Measurements from ENCODE around the gene COX7B2. TPM values are rescaled to one million over a fixed set of nuclear protein-coding genes. Genes with fewer than 3 reads are reported as not detected.

Gene COX7B2
- total and polyA plus RNA-seq, 5 experiments from 2014 or later: not detected

DNA sequence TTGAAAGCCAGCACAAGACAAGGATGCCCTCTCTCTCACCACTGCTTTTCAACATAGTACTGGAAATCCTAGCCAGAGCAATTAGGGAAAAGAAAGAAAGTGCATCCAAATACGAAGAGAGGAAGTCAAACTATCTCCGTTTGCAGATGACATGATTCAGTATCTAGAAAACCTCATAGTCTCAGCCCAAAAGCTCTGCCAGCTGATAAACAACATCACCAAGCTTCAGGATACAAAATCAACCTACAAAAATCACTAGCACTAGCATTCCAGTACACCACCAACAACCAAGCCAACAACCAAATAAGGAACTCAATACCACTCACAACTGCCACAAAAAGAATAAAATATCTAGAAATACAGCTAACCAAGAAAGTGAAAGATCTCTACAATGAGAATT, 38.6 kb downstream of the COX7B2 start:
- ATAC-seq: no peak
- POLR2A ChIA-PET: no interaction called here
- Mint-ChIP-seq H3K36me3 (no peaks in the 10 kb centered on the region), H3K27me3 (peaks cover 0 to 24% (median 0%) of the 10 kb centered on the region in 5 donors), H3K27ac (no peak overlapping the region), H3K4me3 (no peak overlapping the region), H3K4me1 (no peaks in the 10 kb centered on the region), H3K9me3 (peaks cover 0 to 13% (median 5%) of the 10 kb centered on the region in 9 donors)
- no peak for DNase-seq

DNA sequence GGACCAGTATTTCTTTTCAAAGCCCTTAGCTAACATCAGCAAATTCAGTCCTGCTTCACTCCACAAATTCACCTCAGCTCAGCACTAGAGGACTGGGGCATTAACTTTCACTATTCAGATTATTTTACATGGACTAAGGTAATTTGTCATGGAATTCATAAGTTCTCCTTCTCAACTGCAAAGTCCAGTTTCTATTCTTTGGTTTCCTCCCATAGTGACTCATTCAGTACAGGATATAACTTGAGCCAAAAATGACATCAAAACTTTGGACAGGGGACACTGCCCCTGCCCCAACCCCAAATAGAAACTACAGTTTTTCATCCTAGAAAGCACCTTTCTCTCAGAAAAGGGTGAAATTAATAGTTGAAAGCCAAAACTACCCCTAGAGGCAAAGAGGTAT, 52.7 kb downstream of the COX7B2 start:
- H3K4me1 Mint-ChIP-seq: no peaks in the 10 kb centered on the region
- no peaks in the 10 kb centered on the region for H3K9me3 Mint-ChIP-seq
- DNase-seq: no peak
- H3K36me3 Mint-ChIP-seq: no peaks in the 10 kb centered on the region
- H3K27ac Mint-ChIP-seq: no peak overlapping the region
- POLR2A ChIA-PET: no interaction called here
- H3K27me3 Mint-ChIP-seq: peaks cover 0 to 5% (median 2%) of the 10 kb centered on the region in 5 donors
- H3K4me3 Mint-ChIP-seq: no peak overlapping the region
- ATAC-seq: no peak

DNA sequence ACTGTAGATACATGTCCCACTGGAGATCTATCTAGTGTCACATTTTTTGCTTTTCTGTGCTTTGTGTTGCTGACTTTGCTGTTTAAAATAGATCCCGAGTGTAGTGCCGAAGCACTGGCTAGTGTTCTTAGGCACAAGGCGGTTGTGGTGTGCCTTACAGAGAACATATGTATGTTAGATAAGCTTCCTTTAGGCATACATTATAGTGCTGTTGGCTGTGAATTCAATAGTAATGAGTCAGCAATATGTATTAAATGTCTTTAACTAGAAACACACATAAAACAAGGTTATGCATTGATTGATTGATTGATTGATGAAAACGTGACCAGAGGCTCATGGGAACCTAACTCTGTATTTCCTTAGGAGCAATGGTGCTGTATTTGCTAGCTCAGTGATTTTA, 56.2 kb downstream of the COX7B2 start:
- ATAC-seq: no peak
- Mint-ChIP-seq H3K36me3 (no peaks in the 10 kb centered on the region), H3K4me3 (no peak overlapping the region), H3K27ac (no peak overlapping the region), H3K4me1 (no peaks in the 10 kb centered on the region), H3K9me3 (no peaks in the 10 kb centered on the region), H3K27me3 (peaks cover 0 to 6% (median 2%) of the 10 kb centered on the region in 5 donors)
- POLR2A ChIA-PET: no interaction called here
- DNase-seq: no peak

DNA sequence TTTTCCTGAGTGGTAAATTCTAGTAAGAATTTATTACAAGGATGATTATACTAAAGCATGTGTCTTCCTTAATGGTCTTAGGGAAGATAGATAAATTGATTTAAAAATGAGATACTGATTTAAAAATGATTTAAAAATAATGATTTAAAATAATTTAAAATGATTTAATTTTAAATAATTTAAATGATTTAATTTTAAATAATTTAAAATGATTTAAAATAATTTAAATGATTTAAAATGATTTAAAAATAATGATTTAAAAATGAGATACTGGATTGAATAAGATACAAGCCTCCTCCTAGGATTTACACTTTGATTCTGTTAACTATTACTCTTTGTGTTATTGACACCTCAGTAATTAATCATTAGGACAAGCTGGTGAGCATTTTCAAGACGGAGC, 59.0 kb downstream of the COX7B2 start:
- Mint-ChIP-seq H3K27ac (no peak overlapping the region), H3K4me1 (no peaks in the 10 kb centered on the region), H3K36me3 (no peaks in the 10 kb centered on the region), H3K27me3 (peaks cover 0 to 7% (median 4%) of the 10 kb centered on the region in 5 donors), H3K4me3 (no peak overlapping the region), H3K9me3 (no peaks in the 10 kb centered on the region)
- ATAC-seq (no peak), DNase-seq (no peak)
- POLR2A ChIA-PET: no interaction called here

DNA sequence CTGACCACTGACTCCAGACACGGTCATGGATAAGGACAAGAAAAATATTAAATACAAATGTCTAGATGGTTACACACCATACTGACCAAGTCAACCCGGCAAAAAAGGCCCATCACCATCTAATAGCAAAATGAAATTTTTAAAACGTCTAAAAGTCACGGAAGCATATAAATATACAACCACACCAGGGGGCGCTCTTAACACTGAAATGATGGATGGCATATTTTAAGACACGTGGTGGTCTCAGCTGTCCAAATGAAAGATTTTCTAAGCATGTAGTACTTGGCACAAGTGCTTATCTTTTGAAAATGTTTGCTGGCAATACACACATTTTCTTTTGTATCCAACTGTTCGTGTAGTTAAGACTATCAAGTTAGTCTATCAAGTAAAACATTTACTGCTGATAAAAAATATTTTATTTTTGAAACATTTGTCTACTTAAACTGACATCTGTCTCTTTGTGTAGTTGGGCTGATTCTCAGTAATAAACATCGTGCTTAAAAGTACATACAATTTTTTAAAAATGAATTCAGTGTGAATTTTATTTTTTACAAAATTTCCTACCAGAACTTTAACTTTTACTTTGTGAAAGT, 64.6 kb downstream of the COX7B2 start:
- Mint-ChIP-seq H3K4me3 (no peak overlapping the region), H3K27ac (no peak overlapping the region), H3K27me3 (peaks cover 0 to 6% (median 3%) of the 10 kb centered on the region in 5 donors), H3K36me3 (no peaks in the 10 kb centered on the region), H3K9me3 (no peaks in the 10 kb centered on the region), H3K4me1 (peaks cover 0 to under 1% (median 0%) of the 10 kb centered on the region in 4 donors)
- no peak for ATAC-seq
- DNase-seq: peak in 8 of 10 donors; percentile 6 to 63 (median 29)
- POLR2A ChIA-PET: no interaction called here

DNA sequence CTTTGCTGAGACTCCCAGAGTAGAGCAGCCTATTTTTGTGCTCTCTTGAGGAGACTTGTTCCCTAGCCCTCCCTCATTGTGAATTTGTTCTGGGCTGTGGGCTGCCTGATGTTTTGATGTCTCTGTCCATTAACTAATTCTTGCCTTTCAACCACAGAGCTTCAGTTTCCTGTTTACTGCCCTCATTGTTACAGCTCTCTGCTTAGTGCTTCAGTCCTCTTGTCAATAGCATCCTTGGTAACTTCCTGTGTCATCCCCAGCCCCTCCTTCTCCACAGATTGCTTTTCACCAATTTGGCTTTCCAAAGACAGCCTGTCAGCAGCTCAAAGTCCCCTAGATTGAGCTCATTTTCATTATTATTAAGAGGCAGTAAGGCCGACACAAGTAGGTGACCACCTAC, 69.9 kb downstream of the COX7B2 start:
- H3K4me3 Mint-ChIP-seq: peak overlapping the region in 1 of 10 donors; percentile 5
- ATAC-seq: no peak
- H3K27ac Mint-ChIP-seq: peak overlapping the region in 2 of 10 donors; percentile 49 to 67
- no peaks in the 10 kb centered on the region for H3K9me3 Mint-ChIP-seq
- H3K36me3 Mint-ChIP-seq: no peaks in the 10 kb centered on the region
- DNase-seq: no peak
- peaks cover 0 to 5% (median 4%) of the 10 kb centered on the region in 4 donors for H3K4me1 Mint-ChIP-seq
- POLR2A ChIA-PET: no interaction called here
- peaks cover 0 to 2% (median 0%) of the 10 kb centered on the region in 5 donors for H3K27me3 Mint-ChIP-seq

DNA sequence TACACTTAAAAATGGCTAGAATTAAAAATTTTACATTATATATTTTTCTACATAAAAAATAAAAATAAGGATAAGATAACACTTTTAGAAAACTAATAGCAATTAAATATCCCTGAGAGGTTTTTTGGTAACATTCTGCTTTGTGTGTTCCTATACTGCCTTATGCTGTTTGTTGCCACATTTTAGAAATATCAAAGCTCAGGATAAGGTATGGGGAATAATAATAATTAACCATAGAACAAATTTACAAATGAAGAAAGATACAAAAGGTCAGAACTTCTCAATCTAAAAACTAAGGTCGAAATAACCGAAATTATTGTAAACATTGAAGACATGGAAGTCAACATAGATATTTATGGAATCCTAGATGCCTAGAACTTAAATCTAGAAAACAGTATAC, 71.4 kb downstream of the COX7B2 start:
- POLR2A ChIA-PET: no interaction called here
- Mint-ChIP-seq H3K9me3 (no peaks in the 10 kb centered on the region), H3K27ac (no peak overlapping the region), H3K4me3 (no peak overlapping the region), H3K27me3 (peaks cover 0 to 6% (median 0%) of the 10 kb centered on the region in 5 donors), H3K4me1 (peaks cover 0 to 5% (median 4%) of the 10 kb centered on the region in 4 donors), H3K36me3 (no peaks in the 10 kb centered on the region)
- DNase-seq (no peak), ATAC-seq (no peak)

DNA sequence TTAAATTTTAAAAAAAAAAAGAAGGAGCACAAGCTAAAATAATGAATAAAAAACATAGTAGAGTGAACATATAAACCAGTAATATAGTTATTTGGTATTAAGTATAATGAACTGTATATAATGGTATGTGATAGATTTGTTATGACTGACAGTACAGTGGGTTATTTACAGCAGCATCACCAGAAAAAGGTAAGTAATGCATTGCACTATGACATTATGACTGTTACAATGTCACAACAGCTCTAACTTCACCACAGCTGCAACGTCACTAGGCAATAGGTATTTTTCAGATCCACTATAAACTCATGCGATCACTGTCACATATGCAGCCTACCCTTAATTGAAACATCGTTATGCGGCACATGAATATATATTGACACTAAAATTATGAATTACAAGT, 72.5 kb downstream of the COX7B2 start:
- Mint-ChIP-seq H3K9me3 (no peaks in the 10 kb centered on the region), H3K4me3 (no peak overlapping the region), H3K27me3 (peaks cover 0 to 6% (median 0%) of the 10 kb centered on the region in 5 donors), H3K27ac (no peak overlapping the region), H3K4me1 (peaks cover 0 to 5% (median 4%) of the 10 kb centered on the region in 4 donors), H3K36me3 (no peaks in the 10 kb centered on the region)
- no peak for ATAC-seq
- no peak for DNase-seq
- POLR2A ChIA-PET: no interaction called here

DNA sequence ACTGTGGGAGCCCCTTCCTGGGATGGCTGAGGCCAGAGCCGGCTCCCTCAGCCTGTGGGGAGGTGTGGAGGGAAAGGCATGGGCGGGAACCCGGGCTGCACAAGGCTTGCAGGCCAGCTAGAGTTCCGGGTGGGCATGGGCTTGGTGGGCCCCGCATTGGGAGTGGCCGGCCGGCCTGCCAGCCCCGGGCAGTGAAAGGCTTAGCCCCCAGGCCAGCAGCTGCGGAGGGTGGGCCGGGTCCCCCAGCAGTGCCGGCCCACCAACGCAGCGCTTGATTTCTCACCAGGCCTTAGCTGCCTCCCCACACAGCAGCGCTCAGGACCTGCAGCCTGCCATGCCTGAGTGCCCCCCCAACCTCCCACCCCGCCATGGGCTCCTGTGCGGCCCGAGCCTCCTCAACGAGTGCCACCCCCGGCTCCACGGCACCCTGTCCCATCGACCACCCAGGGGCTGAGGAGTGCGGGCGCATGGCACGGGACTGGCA, 78.0 kb downstream of the COX7B2 start:
- POLR2A ChIA-PET: no interaction called here
- H3K9me3 Mint-ChIP-seq: peaks cover 0 to 17% (median 2%) of the 10 kb centered on the region in 9 donors

DNA sequence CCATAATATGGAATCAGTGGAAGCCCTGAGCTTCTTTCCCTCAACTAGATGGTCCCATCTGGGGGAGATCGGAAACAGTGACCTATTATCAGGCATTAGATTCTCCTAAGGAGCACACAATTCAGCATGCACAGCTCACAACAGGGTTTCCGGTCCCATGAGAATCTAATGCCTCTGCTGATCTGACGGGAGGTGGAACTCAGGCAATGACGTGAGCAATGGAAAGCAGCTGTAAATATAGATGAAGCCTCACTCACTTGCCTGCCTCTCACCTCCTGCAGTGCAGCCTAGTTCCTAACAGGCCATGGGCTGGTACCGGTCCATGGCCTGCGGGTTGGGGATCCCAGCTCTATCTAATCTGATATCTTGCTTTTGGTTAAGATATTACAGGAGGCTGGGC, 88.9 kb downstream of the COX7B2 start:
- no peak overlapping the region for H3K27ac Mint-ChIP-seq
- no peaks in the 10 kb centered on the region for H3K4me1 Mint-ChIP-seq
- no peak overlapping the region for H3K4me3 Mint-ChIP-seq
- POLR2A ChIA-PET: no interaction called here
- ATAC-seq (no peak), DNase-seq (no peak)
- H3K36me3 Mint-ChIP-seq: no peaks in the 10 kb centered on the region
- peaks cover 0 to 2% (median 0%) of the 10 kb centered on the region in 5 donors for H3K27me3 Mint-ChIP-seq
- peaks cover 0 to 8% (median 0%) of the 10 kb centered on the region in 9 donors for H3K9me3 Mint-ChIP-seq

More for the DNA sequence above, 78.0 kb downstream of the COX7B2 start:
- DNase-seq (peak in 1 of 10 donors; percentile 61), ATAC-seq (no peak)
- H3K4me3 Mint-ChIP-seq: no peak overlapping the region
- H3K4me1 Mint-ChIP-seq: no peaks in the 10 kb centered on the region
- no peaks in the 10 kb centered on the region for H3K36me3 Mint-ChIP-seq
- H3K27me3 Mint-ChIP-seq: peaks cover 0 to 6% (median 0%) of the 10 kb centered on the region in 5 donors
- H3K27ac Mint-ChIP-seq: no peak overlapping the region

DNA sequence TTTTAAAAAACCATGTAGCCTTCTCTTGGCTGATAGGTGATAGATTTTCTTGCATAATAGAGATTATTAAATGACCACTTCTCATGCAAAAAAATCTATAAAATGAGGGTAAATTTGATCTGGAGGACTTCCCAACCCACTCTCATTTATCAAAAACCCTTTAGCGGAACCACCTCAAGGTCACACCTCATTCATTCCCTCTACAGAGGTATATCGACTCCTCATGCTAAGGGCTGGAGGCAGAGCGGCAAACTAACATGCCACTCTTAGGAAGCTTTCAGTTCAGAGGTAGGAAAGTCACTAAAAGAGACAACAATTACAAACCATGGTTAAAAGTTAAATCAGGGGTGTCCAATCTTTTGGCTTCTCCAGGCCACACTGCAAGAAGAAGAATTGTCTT, 90.0 kb downstream of the COX7B2 start:
- POLR2A ChIA-PET: no interaction called here
- no peak for ATAC-seq
- Mint-ChIP-seq H3K27ac (no peak overlapping the region), H3K36me3 (no peaks in the 10 kb centered on the region), H3K27me3 (peaks cover 0 to 2% (median 0%) of the 10 kb centered on the region in 5 donors), H3K9me3 (peaks cover 0 to 3% (median 0%) of the 10 kb centered on the region in 9 donors), H3K4me1 (no peaks in the 10 kb centered on the region), H3K4me3 (no peak overlapping the region)
- no peak for DNase-seq

DNA sequence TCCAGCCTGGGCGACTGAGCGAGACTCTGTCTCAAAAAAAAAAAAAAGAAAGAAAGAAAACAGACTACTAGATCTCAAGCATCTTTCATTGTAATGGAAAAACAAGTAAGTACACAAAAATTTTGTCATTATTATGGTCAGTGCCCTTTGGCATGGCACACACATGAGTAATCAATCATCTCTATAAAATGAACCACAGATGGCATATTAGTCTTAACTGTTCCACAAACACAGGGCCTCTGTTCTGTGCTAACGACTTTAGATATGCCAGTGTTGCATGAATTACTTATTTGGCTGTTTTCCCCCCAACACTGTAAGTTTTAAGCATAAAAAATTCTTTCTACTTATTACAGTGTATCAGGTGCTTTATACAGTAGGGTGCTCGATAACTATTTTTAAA, 90.4 kb downstream of the COX7B2 start:
- Mint-ChIP-seq H3K4me1 (no peaks in the 10 kb centered on the region), H3K27me3 (peaks cover 0 to 2% (median 0%) of the 10 kb centered on the region in 5 donors), H3K9me3 (peaks cover 0 to 3% (median 0%) of the 10 kb centered on the region in 9 donors), H3K27ac (no peak overlapping the region), H3K4me3 (no peak overlapping the region), H3K36me3 (no peaks in the 10 kb centered on the region)
- POLR2A ChIA-PET: no interaction called here
- DNase-seq (no peak), ATAC-seq (no peak)

DNA sequence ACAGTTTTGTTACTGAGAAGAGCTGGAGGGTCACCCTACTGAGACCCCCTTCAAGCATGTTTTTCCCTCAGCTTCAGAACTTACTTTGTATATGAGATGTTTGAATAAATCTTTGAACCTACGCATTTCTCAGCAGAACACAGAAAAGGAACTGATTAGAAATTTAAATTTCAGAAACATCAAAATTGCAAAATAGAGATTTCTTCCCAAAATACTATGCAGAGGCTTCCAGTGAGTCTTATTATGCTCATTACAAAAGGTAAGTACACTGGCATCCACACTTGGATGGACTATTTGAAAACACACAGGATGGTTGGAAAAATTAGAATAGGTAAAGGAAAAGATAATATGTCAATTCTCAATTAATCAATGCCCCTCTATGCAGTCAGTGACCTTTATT, 91.2 kb downstream of the COX7B2 start:
- H3K9me3 Mint-ChIP-seq: peaks cover 0 to 3% (median 0%) of the 10 kb centered on the region in 9 donors
- no peak overlapping the region for H3K27ac Mint-ChIP-seq
- POLR2A ChIA-PET: no interaction called here
- no peak overlapping the region for H3K4me3 Mint-ChIP-seq
- no peaks in the 10 kb centered on the region for H3K36me3 Mint-ChIP-seq
- DNase-seq: no peak
- H3K4me1 Mint-ChIP-seq: no peaks in the 10 kb centered on the region
- no peak for ATAC-seq
- H3K27me3 Mint-ChIP-seq: peaks cover 0 to 8% (median 0%) of the 10 kb centered on the region in 5 donors
